Adrenal gland (tissue), 5 donors: Measurements from ENCODE around the gene PRXL2A.

Experiments used
- CTCF ChIP-seq, 6 experiments: fragments of 450-650 bp in 4 of 6; fragments of 200-600 bp in 2 of 6; sonication (generic) in 1 of 6; IDR thresholded peaks; 1 replicate in 5 of 6; 2 replicates in 1 of 6; pipeline versions ENCODE4 v1.5.1 to v1.8.0; 2016 to 2021; ENCODE audit warnings: antibody characterized with exemption in 6 of 6, mild to moderate bottlenecking in 2 of 6, moderate library complexity in 1 of 6
- POLR2A ChIP-seq, 2 donors: fragments of 450-650 bp; IDR thresholded peaks; one replicate each; pipeline ENCODE4 v1.6.1; 2017; ENCODE audit warnings: antibody characterized with exemption in 2 of 2, mild to moderate bottlenecking in 2 of 2, moderate library complexity in 1 of 2
- donor health status: DM: no; HTN: no; CAD: no.

- no peak for TF ChIP-seq POLR2A (IDR thresholded peaks at IDR 0.05)
- no peak for TF ChIP-seq CTCF (IDR thresholded peaks at IDR 0.05)
Observed at GRCh38 chr10:80454513-80455460, 46.4 kb downstream of the PRXL2A start.
